Measurements from ENCODE around the gene CDH23. TPM values are rescaled to one million over a fixed set of nuclear protein-coding genes. Genes with fewer than 3 reads are reported as not detected.
"Not testable (repeated sequence)": the region's sequence is repeated elsewhere in the genome, so short reads cannot be mapped to it uniquely, and the experiment has no call there.

Gene CDH23
- total RNA-seq = under 1 TPM; 0.16 to 0.61 TPM

GRCh38 chr10:71396711-71397295 lies at the start of gene CDH23:
Gene CDH23, plus strand, starts transcription at chr10:71396920. Its CDS starts 42,912 bp downstream, at chr10:71439832.
- H3K27me3 Mint-ChIP-seq = peaks cover 57% of the 10 kb centered on the region

GRCh38 chr10:71347587-71348395 lies 48.9 kb upstream of the CDH23 start:
- Mint-ChIP-seq H3K27me3 (no peaks in the 10 kb centered on the region), H3K36me3 (no peaks in the 10 kb centered on the region), H3K27ac (no peak overlapping the region), H3K4me1 (no peaks in the 10 kb centered on the region), H3K4me3 (no peak overlapping the region), H3K9me3 (ENCODE audit: low read depth) (no peaks in the 10 kb centered on the region)
- CTCF ChIA-PET = no interaction called here
- ATAC-seq (no peak), DNase-seq (no peak)

More at GRCh38 chr10:71396711-71397295, at the start of gene CDH23:
- peak; percentile 24 for ATAC-seq
- H3K27ac Mint-ChIP-seq = no peak within 1 kb of the TSS
- no peaks in the 10 kb centered on the region for H3K4me1 Mint-ChIP-seq
- H3K36me3 Mint-ChIP-seq = no peaks in the 10 kb centered on the region
- no peak within 1 kb of the TSS for H3K4me3 Mint-ChIP-seq
- peak; percentile 28 for DNase-seq
- CTCF ChIA-PET = interaction anchor here (1.1 to 3.2 kb wide), 5 partner anchors 12 to 499 kb away, joined by 3 to 25 read pairs (median 7); no protein-coding TSS in a partner anchor
- no peaks in the 10 kb centered on the region for H3K9me3 Mint-ChIP-seq (ENCODE audit: low read depth)

GRCh38 chr10:71348850-71349249 lies 47.9 kb upstream of the CDH23 start:
- ATAC-seq (no peak), DNase-seq (no peak)
- H3K27me3 Mint-ChIP-seq = no peaks in the 10 kb centered on the region
- CTCF ChIA-PET = no interaction called here
- H3K9me3 Mint-ChIP-seq (ENCODE audit: low read depth) = no peaks in the 10 kb centered on the region
- no peak overlapping the region for H3K27ac Mint-ChIP-seq
- no peak overlapping the region for H3K4me3 Mint-ChIP-seq
- H3K36me3 Mint-ChIP-seq = no peaks in the 10 kb centered on the region
- H3K4me1 Mint-ChIP-seq = no peaks in the 10 kb centered on the region

GRCh38 chr10:71349406-71349805 lies 47.3 kb upstream of the CDH23 start:
- CTCF ChIA-PET = interaction anchor here (0.7 kb wide), 1 partner anchor 72 kb away, joined by 3 read pairs; no protein-coding TSS in a partner anchor
- Mint-ChIP-seq H3K27me3 (no peaks in the 10 kb centered on the region), H3K4me1 (no peaks in the 10 kb centered on the region), H3K9me3 (ENCODE audit: low read depth) (no peaks in the 10 kb centered on the region), H3K36me3 (no peaks in the 10 kb centered on the region), H3K4me3 (no peak overlapping the region), H3K27ac (no peak overlapping the region)
- no peak for ATAC-seq
- DNase-seq = no peak

- Mint-ChIP-seq H3K9me3 (ENCODE audit: low read depth) (no peaks in the 10 kb centered on the region), H3K36me3 (no peaks in the 10 kb centered on the region), H3K4me3 (no peak overlapping the region), H3K27me3 (no peaks in the 10 kb centered on the region), H3K27ac (no peak overlapping the region), H3K4me1 (no peaks in the 10 kb centered on the region)
- ATAC-seq (no peak), DNase-seq (no peak)
- CTCF ChIA-PET = interaction anchor here (1.1 kb wide), 1 partner anchor 33 kb away, joined by 5 read pairs; no protein-coding TSS in a partner anchor
These were observed 45.6 kb upstream of the CDH23 start for GRCh38 chr10:71351087-71351486.

- no peaks in the 10 kb centered on the region for H3K4me1 Mint-ChIP-seq
- no peaks in the 10 kb centered on the region for H3K36me3 Mint-ChIP-seq
- no peaks in the 10 kb centered on the region for H3K9me3 Mint-ChIP-seq (ENCODE audit: low read depth)
- H3K4me3 Mint-ChIP-seq = no peak overlapping the region
- DNase-seq (no peak), ATAC-seq (no peak)
- H3K27me3 Mint-ChIP-seq = no peaks in the 10 kb centered on the region
- CTCF ChIA-PET = interaction anchor here (1.1 kb wide), 1 partner anchor 32 kb away, joined by 5 read pairs; no protein-coding TSS in a partner anchor
- H3K27ac Mint-ChIP-seq = no peak overlapping the region
These were observed 44.9 kb upstream of the CDH23 start for GRCh38 chr10:71351628-71352319.

- CTCF ChIA-PET = interaction anchor here (0.9 kb wide), 1 partner anchor 18 kb away, joined by 3 read pairs; no protein-coding TSS in a partner anchor
- no peaks in the 10 kb centered on the region for H3K9me3 Mint-ChIP-seq (ENCODE audit: low read depth)
- H3K27me3 Mint-ChIP-seq = no peaks in the 10 kb centered on the region
- no peak overlapping the region for H3K4me3 Mint-ChIP-seq
- ATAC-seq (no peak), DNase-seq (no peak)
- H3K36me3 Mint-ChIP-seq = no peaks in the 10 kb centered on the region
- no peaks in the 10 kb centered on the region for H3K4me1 Mint-ChIP-seq
- H3K27ac Mint-ChIP-seq = no peak overlapping the region
These were observed 43.1 kb upstream of the CDH23 start for GRCh38 chr10:71353639-71354038.

GRCh38 chr10:71354776-71355175 lies 41.9 kb upstream of the CDH23 start:
- no peaks in the 10 kb centered on the region for H3K27me3 Mint-ChIP-seq
- ATAC-seq (no peak), DNase-seq (no peak)
- no peaks in the 10 kb centered on the region for H3K9me3 Mint-ChIP-seq (ENCODE audit: low read depth)
- CTCF ChIA-PET = interaction anchor here (1.9 kb wide), 1 partner anchor 30 kb away, joined by 6 read pairs; no protein-coding TSS in a partner anchor
- H3K27ac Mint-ChIP-seq = no peak overlapping the region
- H3K4me3 Mint-ChIP-seq = no peak overlapping the region
- H3K36me3 Mint-ChIP-seq = no peaks in the 10 kb centered on the region
- no peaks in the 10 kb centered on the region for H3K4me1 Mint-ChIP-seq

GRCh38 chr10:71355886-71356285 lies 40.8 kb upstream of the CDH23 start:
- no peak for DNase-seq
- Mint-ChIP-seq H3K4me1 (no peaks in the 10 kb centered on the region), H3K27ac (no peak overlapping the region), H3K9me3 (ENCODE audit: low read depth) (no peaks in the 10 kb centered on the region), H3K36me3 (no peaks in the 10 kb centered on the region), H3K27me3 (no peaks in the 10 kb centered on the region), H3K4me3 (no peak overlapping the region)
- CTCF ChIA-PET = interaction anchor here (1.9 kb wide), 1 partner anchor 29 kb away, joined by 6 read pairs; no protein-coding TSS in a partner anchor
- no peak for ATAC-seq

GRCh38 chr10:71357792-71358265 lies 38.9 kb upstream of the CDH23 start:
- Mint-ChIP-seq H3K4me1 (no peaks in the 10 kb centered on the region), H3K27me3 (no peaks in the 10 kb centered on the region), H3K4me3 (no peak overlapping the region), H3K27ac (no peak overlapping the region), H3K36me3 (no peaks in the 10 kb centered on the region), H3K9me3 (ENCODE audit: low read depth) (no peaks in the 10 kb centered on the region)
- CTCF ChIA-PET = no interaction called here
- no peak for DNase-seq
- no peak for ATAC-seq

GRCh38 chr10:71358277-71358676 lies 38.4 kb upstream of the CDH23 start:
- CTCF ChIA-PET = interaction anchor here (1.4 kb wide), 1 partner anchor 26 kb away, joined by 5 read pairs; no protein-coding TSS in a partner anchor
- Mint-ChIP-seq H3K4me3 (no peak overlapping the region), H3K4me1 (no peaks in the 10 kb centered on the region), H3K27ac (no peak overlapping the region), H3K9me3 (ENCODE audit: low read depth) (no peaks in the 10 kb centered on the region), H3K27me3 (no peaks in the 10 kb centered on the region), H3K36me3 (no peaks in the 10 kb centered on the region)
- ATAC-seq (no peak), DNase-seq (no peak)

- not testable (repeated sequence) for ATAC-seq; DNase-seq; H3K9me3 Mint-ChIP-seq (ENCODE audit: low read depth); H3K36me3 Mint-ChIP-seq; H3K27me3 Mint-ChIP-seq; H3K27ac Mint-ChIP-seq; H3K4me3 Mint-ChIP-seq; H3K4me1 Mint-ChIP-seq
- CTCF ChIA-PET = interaction anchor here (0.8 to 1.4 kb wide), 2 partner anchors 25 to 40 kb away, joined by 3 to 5 read pairs; no protein-coding TSS in a partner anchor
These were observed 37.8 kb upstream of the CDH23 start for GRCh38 chr10:71358906-71359305.

GRCh38 chr10:71359364-71360046 lies 37.2 kb upstream of the CDH23 start:
- Mint-ChIP-seq H3K27me3 (no peaks in the 10 kb centered on the region), H3K9me3 (ENCODE audit: low read depth) (no peaks in the 10 kb centered on the region), H3K4me3 (no peak overlapping the region), H3K27ac (no peak overlapping the region), H3K4me1 (peaks cover 4% of the 10 kb centered on the region), H3K36me3 (no peaks in the 10 kb centered on the region)
- CTCF ChIA-PET = interaction anchor here (0.8 to 1.4 kb wide), 2 partner anchors 25 to 41 kb away, joined by 3 to 5 read pairs; no protein-coding TSS in a partner anchor
- DNase-seq (no peak), ATAC-seq (no peak)
